Smooth muscle cell (in vitro differentiated cells): ENCODE data around the gene SLC35E2B. TPM values are rescaled to one million over a fixed set of nuclear protein-coding genes. Genes with fewer than 3 reads are reported as not detected.
A peak's percentile ranks its signal among the peaks of the same experiment; 100 is the strongest.

Experiments
- DNase-seq: peaks from one replicate; lab custom pipeline; 2025; ENCODE audit not compliant: unreplicated experiment; lab: John Stamatoyannopoulos, UW
- H2AFZ ChIP-seq: fragments of 200-600 bp; sonication (generic); 2 replicates; pipeline ENCODE4 v1.6.0; 2016; ENCODE audit warnings: antibody characterized with exemption, low read depth, mild to moderate bottlenecking
- H3F3A ChIP-seq: fragments of 200-600 bp; sonication (generic); 2 replicates; pipeline ENCODE4 v1.6.0; 2017; ENCODE audit warnings: antibody characterized with exemption, low read depth
- H3K27ac ChIP-seq: fragments of 200-600 bp; sonication (generic); 2 replicates; pipeline ENCODE4 v1.5.1; 2016; ENCODE audit warnings: low read depth, mild to moderate bottlenecking
- H3K27me3 ChIP-seq: fragments of 200-600 bp; sonication (generic); 2 replicates; pipeline ENCODE4 v1.6.1; 2016; ENCODE audit warnings: low read depth, mild to moderate bottlenecking
- H3K36me3 ChIP-seq: fragments of 200-600 bp; sonication (generic); 2 replicates; pipeline ENCODE4 v1.5.1; 2016; ENCODE audit warnings: low read depth
- H3K4me1 ChIP-seq: fragments of 200-600 bp; sonication (generic); 2 replicates; pipeline ENCODE4 v1.5.1; 2016; ENCODE audit warnings: low read depth
- H3K4me2 ChIP-seq: fragments of 200-600 bp; sonication (generic); 2 replicates; pipeline ENCODE4 v1.6.0; 2016; ENCODE audit warnings: mild to moderate bottlenecking
- H3K4me3 ChIP-seq: fragments of 200-600 bp; sonication (generic); 2 replicates; pipeline ENCODE4 v1.5.1; 2016; ENCODE audit warnings: mild to moderate bottlenecking
- H3K79me2 ChIP-seq: fragments of 200-600 bp; sonication (generic); 2 replicates; pipeline ENCODE4 v1.6.0; 2016; ENCODE audit warnings: low read depth, mild to moderate bottlenecking
- H3K9ac ChIP-seq: fragments of 200-600 bp; sonication (generic); 2 replicates; pipeline ENCODE4 v1.6.0; 2016; ENCODE audit warnings: low read depth
- H3K9me3 ChIP-seq: fragments of 200-600 bp; sonication (generic); replicated peaks from 2 replicates; pipeline ENCODE4 v1.5.1; 2016; ENCODE audit warnings: low read depth
- H4K20me1 ChIP-seq: fragments of 200-600 bp; sonication (generic); 2 replicates; pipeline ENCODE4 v1.6.0; 2016; ENCODE audit warnings: low read depth
- CTCF ChIP-seq: fragments of 200-600 bp; sonication (generic); IDR thresholded peaks from 2 replicates; pipeline ENCODE4 v1.5.1; 2017; ENCODE audit warnings: borderline replicate concordance, mild to moderate bottlenecking, antibody characterized with exemption; ENCODE audit not compliant: insufficient read depth, poor library complexity, severe bottlenecking
- WGBS: methylation state at CpG from one replicate; pipeline ENCODE4 v1.1.7; 2016; ENCODE audit warnings: low lambda C conversion rate; 5-methylcytosine and 5-hydroxymethylcytosine counted together
- polyA plus RNA-seq: library from polyadenylated mRNA; unstranded; fragments of >200 nt; fragmentation: Nextera tagmentation; extraction: Ambion mirVana; gene quantifications from 2 replicates; pipeline ENCODE4 v1.2.1, GENCODE V29; 2016
- total RNA-seq: library from RNA; depleted of rRNA; stranded (reverse); fragments of >200 nt; gene quantifications from 2 replicates; pipeline ENCODE4 v1.2.3, GENCODE V29; 2014

SLC35E2B gene
- total and polyA plus RNA-seq, 2 experiments from 2014 or later: 19.7 to 24.2 TPM

GRCh38 chr1:1622788-1623094, 69.9 kb downstream of the SLC35E2B start:
- peaks cover 3% of the 10 kb centered on the region for H3F3A ChIP-seq
- DNase-seq: no peak
- no peak overlapping the region for H3K9ac ChIP-seq
- H3K9me3 ChIP-seq: no peaks in the 10 kb centered on the region
- no peak overlapping the region for H3K4me2 ChIP-seq
- no peak for TF ChIP-seq CTCF
- H3K4me1 ChIP-seq: peaks cover 8% of the 10 kb centered on the region
- no peaks in the 10 kb centered on the region for H3K36me3 ChIP-seq
- H3K27me3 ChIP-seq: no peaks in the 10 kb centered on the region
- H3K79me2 ChIP-seq: peaks cover 16% of the 10 kb centered on the region
- no peak overlapping the region for H3K4me3 ChIP-seq
- WGBS: 96% methylated on average over 17 of the region's 17 CpGs
- peaks cover 73% of the 10 kb centered on the region for H4K20me1 ChIP-seq
- no peak overlapping the region for H2AFZ ChIP-seq
- H3K27ac ChIP-seq: peak overlapping the region; percentile 27

GRCh38 chr1:1622010-1622787, 70.4 kb downstream of the SLC35E2B start:
- no peaks in the 10 kb centered on the region for H3K36me3 ChIP-seq
- no peaks in the 10 kb centered on the region for H3K9me3 ChIP-seq
- peak overlapping the region; percentile 78 for H3K27ac ChIP-seq
- peaks cover 76% of the 10 kb centered on the region for H4K20me1 ChIP-seq
- H3K4me3 ChIP-seq: no peak overlapping the region
- H3K4me1 ChIP-seq: peaks cover 8% of the 10 kb centered on the region
- no peaks in the 10 kb centered on the region for H3K27me3 ChIP-seq
- H3K4me2 ChIP-seq: peak overlapping the region; percentile 74
- DNase-seq: no peak
- no peak overlapping the region for H3K9ac ChIP-seq
- H3K79me2 ChIP-seq: peaks cover 22% of the 10 kb centered on the region
- H2AFZ ChIP-seq: no peak overlapping the region
- peaks cover 3% of the 10 kb centered on the region for H3F3A ChIP-seq
- 53% methylated on average over 21 of the region's 21 CpGs for WGBS
- no peak for TF ChIP-seq CTCF

DNA sequence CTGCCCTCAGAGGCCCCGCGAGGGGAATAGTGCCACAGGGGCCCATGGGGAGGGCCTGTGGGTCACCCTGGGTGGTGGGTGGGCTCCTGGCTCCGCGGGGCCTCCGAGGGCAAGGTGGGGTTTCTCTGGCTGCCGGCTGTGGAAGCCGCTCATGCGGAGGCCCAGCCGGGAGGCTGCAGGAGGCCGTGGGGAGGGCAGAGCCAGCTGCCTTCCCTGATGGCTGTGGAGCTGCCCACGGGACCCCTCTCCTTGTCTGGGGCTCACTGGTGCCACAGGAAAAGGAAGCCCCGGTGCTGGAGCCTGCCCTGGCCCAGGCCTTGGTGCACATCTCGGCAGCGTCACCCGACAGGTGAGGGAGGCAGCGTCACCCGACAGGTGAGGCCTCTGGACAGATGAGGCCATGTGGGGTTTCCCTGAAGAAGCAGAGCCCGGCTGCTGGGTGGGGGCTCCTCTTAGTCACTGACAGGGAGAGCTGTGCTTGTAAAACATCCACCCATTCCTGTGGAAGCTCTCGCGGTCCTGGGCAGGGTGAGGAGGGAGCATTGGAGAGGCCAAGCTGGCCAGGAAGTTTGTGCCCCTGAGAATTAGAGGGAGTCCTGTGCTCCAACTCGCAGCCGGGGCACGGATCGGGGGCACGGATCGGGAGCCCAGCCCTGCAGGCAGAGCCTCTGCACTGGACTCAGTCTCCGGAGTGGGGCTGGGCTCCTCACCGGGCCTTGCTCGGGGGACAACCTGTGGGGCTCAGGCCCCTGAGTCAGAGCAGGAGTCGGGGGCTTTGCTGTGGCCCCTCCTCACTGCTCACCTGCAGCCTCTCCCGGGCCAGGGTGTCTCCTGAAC, 71.2 kb downstream of the SLC35E2B start:
- Histone ChIP-seq H3K27me3 (no peaks in the 10 kb centered on the region), H3K36me3 (no peaks in the 10 kb centered on the region), H3K4me2 (peak overlapping the region; percentile 74), H3K4me3 (no peak overlapping the region), H3F3A (peaks cover 3% of the 10 kb centered on the region), H3K4me1 (peaks cover 16% of the 10 kb centered on the region), H2AFZ (no peak overlapping the region), H4K20me1 (peaks cover 85% of the 10 kb centered on the region), H3K9me3 (no peaks in the 10 kb centered on the region), H3K9ac (no peak overlapping the region), H3K79me2 (peaks cover 29% of the 10 kb centered on the region), H3K27ac (peak overlapping the region; percentile 78)
- DNase-seq: no peak
- 86% methylated on average over 23 of the region's 31 CpGs for WGBS
- no peak for TF ChIP-seq CTCF
